Colonic mucosa (tissue), 4 donors: ENCODE results near the gene DOCK2. TPM values are rescaled to one million over a fixed set of nuclear protein-coding genes. Genes with fewer than 3 reads are reported as not detected.

Experiments used
- DNase-seq: peaks from one replicate; pipeline ENCODE4 v3.0.0-alpha.2; 2020
- H3K27ac ChIP-seq: fragments of 200-600 bp; one replicate; pipeline ENCODE4 v1.8.0; 2021
- H3K27me3 ChIP-seq: fragments of 200-600 bp; one replicate; pipeline ENCODE4 v1.8.0; 2021
- H3K36me3 ChIP-seq: fragments of 200-600 bp; one replicate; pipeline ENCODE4 v1.8.0; 2021
- H3K4me1 ChIP-seq: fragments of 200-600 bp; one replicate; pipeline ENCODE4 v1.8.0; 2021; ENCODE audit warnings: mild to moderate bottlenecking
- H3K4me3 ChIP-seq: fragments of 200-600 bp; one replicate; pipeline ENCODE4 v1.8.0; 2021
- H3K9ac ChIP-seq, 2 donors: one replicate each; pipeline ENCODE4 v1.7.0; 2013; ENCODE audit warnings: control low read depth in 2 of 2, low read depth in 2 of 2, low read length in 2 of 2
- H3K9me3 ChIP-seq: fragments of 200-600 bp; one replicate; pipeline ENCODE4 v1.8.0; 2021
- intact Hi-C: fragments of 100-400 bp; cut with DNase I; formaldehyde crosslinking; loops from one replicate; pipeline ENCODE4 v1.14.1; 2022
- total RNA-seq, 2 donors: library from RNA; stranded (reverse); fragmentation: NEBNext Ultra II Directional in 1 of 2; extraction: Animal tissue kit (Norgen Biotek cat#: 25700) in 1 of 2; gene quantifications; one replicate each; pipeline ENCODE4 v1.2.1, GENCODE V29; 2021
- TF ChIP-seq, protein P1 (sequence below): fragments of 200-600 bp; IDR thresholded peaks from one replicate; pipeline ENCODE4 v1.8.0; 2022; ENCODE audit warnings: antibody characterized with exemption, mild to moderate bottlenecking
- donor health status: healthy.
- donor health status: DM: no; HTN: no; CAD: no.
- donor health status: DM: no; HTN: no; CAD: no.

The DOCK2 gene
- total RNA-seq, 2 donors from 2014 or later, result 4.8 to 6.0 TPM

- H3K27ac ChIP-seq, result peak overlapping the region; percentile 56
- no peaks in the 10 kb centered on the region for H3K27me3 ChIP-seq
- no peaks in the 10 kb centered on the region for H3K4me1 ChIP-seq
- TF ChIP-seq, protein P1, sequence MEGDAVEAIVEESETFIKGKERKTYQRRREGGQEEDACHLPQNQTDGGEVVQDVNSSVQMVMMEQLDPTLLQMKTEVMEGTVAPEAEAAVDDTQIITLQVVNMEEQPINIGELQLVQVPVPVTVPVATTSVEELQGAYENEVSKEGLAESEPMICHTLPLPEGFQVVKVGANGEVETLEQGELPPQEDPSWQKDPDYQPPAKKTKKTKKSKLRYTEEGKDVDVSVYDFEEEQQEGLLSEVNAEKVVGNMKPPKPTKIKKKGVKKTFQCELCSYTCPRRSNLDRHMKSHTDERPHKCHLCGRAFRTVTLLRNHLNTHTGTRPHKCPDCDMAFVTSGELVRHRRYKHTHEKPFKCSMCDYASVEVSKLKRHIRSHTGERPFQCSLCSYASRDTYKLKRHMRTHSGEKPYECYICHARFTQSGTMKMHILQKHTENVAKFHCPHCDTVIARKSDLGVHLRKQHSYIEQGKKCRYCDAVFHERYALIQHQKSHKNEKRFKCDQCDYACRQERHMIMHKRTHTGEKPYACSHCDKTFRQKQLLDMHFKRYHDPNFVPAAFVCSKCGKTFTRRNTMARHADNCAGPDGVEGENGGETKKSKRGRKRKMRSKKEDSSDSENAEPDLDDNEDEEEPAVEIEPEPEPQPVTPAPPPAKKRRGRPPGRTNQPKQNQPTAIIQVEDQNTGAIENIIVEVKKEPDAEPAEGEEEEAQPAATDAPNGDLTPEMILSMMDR, result no peak
- H3K4me3 ChIP-seq, result peak overlapping the region; percentile 47
- peak overlapping the region; percentile 57 to 71 for H3K9ac ChIP-seq
- no peaks in the 10 kb centered on the region for H3K36me3 ChIP-seq
- no peaks in the 10 kb centered on the region for H3K9me3 ChIP-seq
- intact Hi-C loops, result no loop called here
- DNase-seq, result peak; percentile 43
Measured at GRCh38 chr5:169637549-169638121, 560 bp downstream of the DOCK2 start.

DNA sequence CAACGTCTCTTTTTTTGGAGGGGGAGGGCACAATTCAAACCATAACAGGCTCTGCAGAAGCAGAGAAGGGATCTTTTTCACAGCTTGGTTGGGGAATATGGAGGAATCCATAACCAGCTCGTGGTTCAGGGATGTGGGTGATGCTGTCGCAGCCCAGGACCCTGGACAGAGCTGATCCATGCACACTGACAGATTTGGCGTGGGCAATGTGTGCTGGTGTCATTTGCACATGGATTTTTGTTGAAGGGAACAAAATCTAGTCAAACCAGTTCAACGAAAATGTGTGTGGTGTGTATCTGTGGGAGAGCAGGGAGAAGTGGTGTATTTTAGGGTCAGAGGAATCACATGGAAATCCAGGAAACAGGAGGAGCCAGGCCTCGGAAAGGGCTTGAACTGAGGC lies 4.2 kb downstream of the DOCK2 start:
- Histone ChIP-seq H3K36me3 (no peaks in the 10 kb centered on the region), H3K27me3 (no peaks in the 10 kb centered on the region), H3K27ac (no peak overlapping the region), H3K4me1 (no peaks in the 10 kb centered on the region), H3K4me3 (no peak overlapping the region), H3K9me3 (no peaks in the 10 kb centered on the region), H3K9ac (no peak overlapping the region)
- no peak for DNase-seq
- TF ChIP-seq, protein P1, result no peak
- intact Hi-C loops, result no loop called here

GRCh38 chr5:169646856-169647255 lies 9.8 kb downstream of the DOCK2 start:
- Histone ChIP-seq H3K4me3 (no peak overlapping the region), H3K27me3 (no peaks in the 10 kb centered on the region), H3K9ac (no peak overlapping the region), H3K27ac (no peak overlapping the region), H3K9me3 (no peaks in the 10 kb centered on the region), H3K4me1 (no peaks in the 10 kb centered on the region), H3K36me3 (no peaks in the 10 kb centered on the region)
- DNase-seq, result no peak
- intact Hi-C loops, result no loop called here
- TF ChIP-seq, protein P1, result no peak

- H3K27me3 ChIP-seq, result no peaks in the 10 kb centered on the region
- intact Hi-C loops, result no loop called here
- no peak overlapping the region for H3K4me3 ChIP-seq
- TF ChIP-seq, protein P1, result no peak
- no peaks in the 10 kb centered on the region for H3K9me3 ChIP-seq
- H3K27ac ChIP-seq, result no peak overlapping the region
- H3K9ac ChIP-seq, result no peak overlapping the region
- no peak for DNase-seq
- H3K36me3 ChIP-seq, result no peaks in the 10 kb centered on the region
- H3K4me1 ChIP-seq, result no peaks in the 10 kb centered on the region
Measured at GRCh38 chr5:169647566-169647965, 10.5 kb downstream of the DOCK2 start.

DNA sequence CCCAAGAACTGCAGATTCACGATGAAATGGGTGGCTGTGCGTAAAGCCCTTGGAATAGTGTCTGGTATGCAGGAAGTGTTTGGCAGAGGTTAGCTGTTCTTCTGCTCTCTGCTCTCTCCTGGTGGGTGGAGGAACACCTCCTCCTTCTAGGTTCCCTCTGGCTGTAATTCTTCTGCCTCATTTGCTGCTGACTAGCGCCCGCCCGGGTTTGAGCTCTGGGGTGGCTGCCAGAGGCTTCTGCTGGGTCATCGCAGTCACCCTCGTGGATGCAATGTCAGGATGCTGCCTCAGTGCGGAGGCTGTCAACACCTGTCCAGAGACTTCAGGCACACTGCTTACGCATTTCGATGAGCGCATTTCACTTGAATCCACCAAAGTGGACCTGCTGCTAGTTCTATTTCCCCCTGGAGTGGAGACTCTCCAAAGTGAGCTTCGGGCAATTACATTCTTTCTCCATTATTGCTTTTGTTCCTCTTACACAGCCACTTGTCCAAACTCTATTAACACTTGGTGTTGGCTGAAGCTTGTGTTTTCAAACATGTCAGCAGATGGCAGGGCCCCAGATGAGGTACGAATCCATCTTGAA lies 11.7 kb downstream of the DOCK2 start:
- Histone ChIP-seq H3K4me3 (no peak overlapping the region), H3K27me3 (no peaks in the 10 kb centered on the region), H3K4me1 (no peaks in the 10 kb centered on the region), H3K9ac (no peak overlapping the region), H3K9me3 (no peaks in the 10 kb centered on the region), H3K36me3 (no peaks in the 10 kb centered on the region), H3K27ac (no peak overlapping the region)
- intact Hi-C loops, result no loop called here
- TF ChIP-seq, protein P1, result no peak
- no peak for DNase-seq
